ENCODE measurements around the gene VPS4B. TPM values are rescaled to one million over a fixed set of nuclear protein-coding genes. Genes with fewer than 3 reads are reported as not detected.

Gene VPS4B
- total RNA-seq, 4 donors from 2014 or later, result 43.7 to 49.8 (median 44.6) TPM

- 73% methylated on average over 2 of the region's 2 CpGs for WGBS
- H3K27me3 ChIP-seq, result no peaks in the 10 kb centered on the region
- no peak overlapping the region for H3K4me3 ChIP-seq
- H3K36me3 ChIP-seq, result no peaks in the 10 kb centered on the region
- DNase-seq (ENCODE audit: low spot score in 2 of 2), result no peak
- TF ChIP-seq, protein P1, sequence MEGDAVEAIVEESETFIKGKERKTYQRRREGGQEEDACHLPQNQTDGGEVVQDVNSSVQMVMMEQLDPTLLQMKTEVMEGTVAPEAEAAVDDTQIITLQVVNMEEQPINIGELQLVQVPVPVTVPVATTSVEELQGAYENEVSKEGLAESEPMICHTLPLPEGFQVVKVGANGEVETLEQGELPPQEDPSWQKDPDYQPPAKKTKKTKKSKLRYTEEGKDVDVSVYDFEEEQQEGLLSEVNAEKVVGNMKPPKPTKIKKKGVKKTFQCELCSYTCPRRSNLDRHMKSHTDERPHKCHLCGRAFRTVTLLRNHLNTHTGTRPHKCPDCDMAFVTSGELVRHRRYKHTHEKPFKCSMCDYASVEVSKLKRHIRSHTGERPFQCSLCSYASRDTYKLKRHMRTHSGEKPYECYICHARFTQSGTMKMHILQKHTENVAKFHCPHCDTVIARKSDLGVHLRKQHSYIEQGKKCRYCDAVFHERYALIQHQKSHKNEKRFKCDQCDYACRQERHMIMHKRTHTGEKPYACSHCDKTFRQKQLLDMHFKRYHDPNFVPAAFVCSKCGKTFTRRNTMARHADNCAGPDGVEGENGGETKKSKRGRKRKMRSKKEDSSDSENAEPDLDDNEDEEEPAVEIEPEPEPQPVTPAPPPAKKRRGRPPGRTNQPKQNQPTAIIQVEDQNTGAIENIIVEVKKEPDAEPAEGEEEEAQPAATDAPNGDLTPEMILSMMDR (IDR thresholded peaks at IDR 0.05), result no peak
- TF ChIP-seq POLR2A (IDR thresholded peaks at IDR 0.05) (no peak), EP300 (IDR thresholded peaks at IDR 0.05) (no peak), POLR2AphosphoS5 (IDR thresholded peaks at IDR 0.05) (no peak)
- H3K4me1 ChIP-seq, result no peaks in the 10 kb centered on the region
- H3K27ac ChIP-seq, result no peak overlapping the region
- no peaks in the 10 kb centered on the region for H3K9me3 ChIP-seq
Measured at GRCh38 chr18:63377275-63377980, 44.8 kb downstream of the VPS4B start.

- no peak overlapping the region for H3K4me3 ChIP-seq
- no peak for DNase-seq (ENCODE audit: low spot score in 2 of 2)
- 93% methylated on average over 2 of the region's 2 CpGs for WGBS
- TF ChIP-seq, protein P1 (IDR thresholded peaks at IDR 0.05), result no peak
- no peak for TF ChIP-seq POLR2A (IDR thresholded peaks at IDR 0.05)
- TF ChIP-seq EP300 (IDR thresholded peaks at IDR 0.05), result no peak
- no peak for TF ChIP-seq POLR2AphosphoS5 (IDR thresholded peaks at IDR 0.05)
- H3K9me3 ChIP-seq, result no peaks in the 10 kb centered on the region
- H3K27ac ChIP-seq, result no peak overlapping the region
- H3K36me3 ChIP-seq, result no peaks in the 10 kb centered on the region
- no peaks in the 10 kb centered on the region for H3K4me1 ChIP-seq
- H3K27me3 ChIP-seq, result no peaks in the 10 kb centered on the region
Measured at GRCh38 chr18:63376538-63376937, 45.7 kb downstream of the VPS4B start.

- Histone ChIP-seq H3K27ac (no peak overlapping the region), H3K9me3 (no peaks in the 10 kb centered on the region), H3K4me1 (no peaks in the 10 kb centered on the region), H3K36me3 (no peaks in the 10 kb centered on the region), H3K27me3 (no peaks in the 10 kb centered on the region), H3K4me3 (no peak overlapping the region)
- WGBS, result 52% methylated on average over 1 of the region's 1 CpG
- no peak for DNase-seq (ENCODE audit: low spot score in 2 of 2)
- TF ChIP-seq, protein P1 (IDR thresholded peaks at IDR 0.05), result no peak
- TF ChIP-seq POLR2AphosphoS5 (IDR thresholded peaks at IDR 0.05), result no peak
Measured at GRCh38 chr18:63374540-63374939, 47.7 kb downstream of the VPS4B start.

DNA sequence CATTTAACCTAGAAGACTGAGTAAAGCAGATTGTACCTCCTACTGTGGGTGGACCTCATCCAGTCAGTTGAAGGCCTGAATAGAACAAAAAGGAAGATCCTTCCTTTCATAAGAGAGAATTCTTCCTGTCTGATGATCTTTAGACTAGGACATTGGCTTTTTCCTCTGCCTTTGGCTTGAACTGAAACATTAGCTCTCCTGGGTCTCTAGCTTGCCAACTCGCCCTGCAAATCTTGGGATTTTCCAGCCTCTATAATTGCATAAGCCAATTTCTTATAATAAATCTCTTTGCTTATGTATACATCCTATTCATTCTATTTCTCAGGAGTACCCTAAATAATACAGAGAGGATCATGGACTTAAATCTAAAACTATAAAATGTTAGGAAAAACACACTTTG, 49.1 kb downstream of the VPS4B start:
- no peak overlapping the region for H3K27ac ChIP-seq
- no peaks in the 10 kb centered on the region for H3K36me3 ChIP-seq
- H3K4me3 ChIP-seq, result no peak overlapping the region
- no peaks in the 10 kb centered on the region for H3K9me3 ChIP-seq
- no peak for DNase-seq (ENCODE audit: low spot score in 2 of 2)
- H3K4me1 ChIP-seq, result peaks cover 2% of the 10 kb centered on the region
- no peak for TF ChIP-seq EP300 (IDR thresholded peaks at IDR 0.05)
- H3K27me3 ChIP-seq, result no peaks in the 10 kb centered on the region
- 94% methylated on average over 1 of the region's 1 CpG for WGBS

- TF ChIP-seq POLR2AphosphoS5 (IDR thresholded peaks at IDR 0.05), result no peak
- TF ChIP-seq EP300 (IDR thresholded peaks at IDR 0.05), result no peak
- TF ChIP-seq, protein P1 (IDR thresholded peaks at IDR 0.05), result no peak
- TF ChIP-seq POLR2A (IDR thresholded peaks at IDR 0.05), result no peak
- 57% methylated on average over 4 of the region's 4 CpGs for WGBS
Measured at GRCh38 chr18:63368611-63369010, 53.7 kb downstream of the VPS4B start.

More at GRCh38 chr18:63368611-63369010, 53.7 kb downstream of the VPS4B start:
- Histone ChIP-seq H3K4me3 (no peak overlapping the region), H3K27me3 (no peaks in the 10 kb centered on the region), H3K4me1 (peaks cover 29% of the 10 kb centered on the region), H3K9me3 (no peaks in the 10 kb centered on the region), H3K27ac (no peak overlapping the region), H3K36me3 (no peaks in the 10 kb centered on the region)
- no peak for DNase-seq (ENCODE audit: low spot score in 2 of 2)

Measured in suprapubic skin (tissue), 4 donors.